Nephron progenitor cell (in vitro differentiated cells): ENCODE results near the gene POU2F2.

Experiments used
- DNase-seq: peaks from one replicate; pipeline ENCODE4 v3.0.0; 2021
- H3K27ac Mint-ChIP-seq: 2 replicates; pipeline ENCODE4 v1.8.0; 2021; ENCODE audit warnings: mild to moderate bottlenecking, moderate library complexity, mixed read lengths
- H3K27me3 Mint-ChIP-seq: 2 replicates; pipeline ENCODE4 v1.8.0; 2021; ENCODE audit warnings: mild to moderate bottlenecking, low read depth, mixed read lengths; ENCODE audit not compliant: poor library complexity
- H3K36me3 Mint-ChIP-seq: 2 replicates; pipeline ENCODE4 v1.8.0; 2021; ENCODE audit warnings: low read depth, mixed read lengths
- H3K4me1 Mint-ChIP-seq: 2 replicates; pipeline ENCODE4 v1.8.0; 2021; ENCODE audit warnings: mixed read lengths
- H3K4me3 Mint-ChIP-seq: 2 replicates; pipeline ENCODE4 v1.8.0; 2021; ENCODE audit warnings: mild to moderate bottlenecking, moderate library complexity, mixed read lengths
- H3K9me3 Mint-ChIP-seq: 2 replicates; pipeline ENCODE4 v1.8.0; 2021; ENCODE audit warnings: mild to moderate bottlenecking, moderate library complexity, mixed read lengths
- TF ChIP-seq, protein P1 (sequence below): fragments of 200-600 bp; sonication (generic); IDR thresholded peaks from 2 replicates; pipeline ENCODE4 v1.5.0; 2021; ENCODE audit warnings: antibody characterized with exemption

POU2F2 gene

DNA sequence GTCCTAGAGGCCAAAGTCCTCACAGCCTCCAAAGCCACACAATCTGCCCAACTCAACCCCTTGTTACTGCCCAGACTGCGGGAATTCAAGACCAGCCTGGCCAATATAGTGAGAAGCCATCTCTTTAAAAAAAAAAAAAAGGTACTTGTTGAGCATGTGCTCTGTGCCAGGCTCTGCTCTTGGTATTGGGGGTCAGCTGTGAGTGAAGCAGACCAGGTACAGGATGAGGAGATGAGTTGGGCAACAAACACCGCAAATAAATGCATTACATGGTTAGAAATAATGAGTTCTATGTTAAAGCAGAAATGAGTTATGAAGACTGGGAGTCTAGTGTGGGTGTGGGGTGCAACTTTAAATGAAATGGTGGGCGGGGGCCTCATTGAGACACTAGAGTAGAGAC lies 72.1 kb downstream of the POU2F2 start:
- Mint-ChIP-seq H3K9me3 (no peaks in the 10 kb centered on the region), H3K36me3 (peaks cover 13% of the 10 kb centered on the region), H3K4me1 (peaks cover 11% of the 10 kb centered on the region), H3K27me3 (peaks cover 4% of the 10 kb centered on the region), H3K27ac (no peak overlapping the region), H3K4me3 (no peak overlapping the region)
- TF ChIP-seq, protein P1, sequence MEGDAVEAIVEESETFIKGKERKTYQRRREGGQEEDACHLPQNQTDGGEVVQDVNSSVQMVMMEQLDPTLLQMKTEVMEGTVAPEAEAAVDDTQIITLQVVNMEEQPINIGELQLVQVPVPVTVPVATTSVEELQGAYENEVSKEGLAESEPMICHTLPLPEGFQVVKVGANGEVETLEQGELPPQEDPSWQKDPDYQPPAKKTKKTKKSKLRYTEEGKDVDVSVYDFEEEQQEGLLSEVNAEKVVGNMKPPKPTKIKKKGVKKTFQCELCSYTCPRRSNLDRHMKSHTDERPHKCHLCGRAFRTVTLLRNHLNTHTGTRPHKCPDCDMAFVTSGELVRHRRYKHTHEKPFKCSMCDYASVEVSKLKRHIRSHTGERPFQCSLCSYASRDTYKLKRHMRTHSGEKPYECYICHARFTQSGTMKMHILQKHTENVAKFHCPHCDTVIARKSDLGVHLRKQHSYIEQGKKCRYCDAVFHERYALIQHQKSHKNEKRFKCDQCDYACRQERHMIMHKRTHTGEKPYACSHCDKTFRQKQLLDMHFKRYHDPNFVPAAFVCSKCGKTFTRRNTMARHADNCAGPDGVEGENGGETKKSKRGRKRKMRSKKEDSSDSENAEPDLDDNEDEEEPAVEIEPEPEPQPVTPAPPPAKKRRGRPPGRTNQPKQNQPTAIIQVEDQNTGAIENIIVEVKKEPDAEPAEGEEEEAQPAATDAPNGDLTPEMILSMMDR, result no peak
- DNase-seq, result no peak

DNA sequence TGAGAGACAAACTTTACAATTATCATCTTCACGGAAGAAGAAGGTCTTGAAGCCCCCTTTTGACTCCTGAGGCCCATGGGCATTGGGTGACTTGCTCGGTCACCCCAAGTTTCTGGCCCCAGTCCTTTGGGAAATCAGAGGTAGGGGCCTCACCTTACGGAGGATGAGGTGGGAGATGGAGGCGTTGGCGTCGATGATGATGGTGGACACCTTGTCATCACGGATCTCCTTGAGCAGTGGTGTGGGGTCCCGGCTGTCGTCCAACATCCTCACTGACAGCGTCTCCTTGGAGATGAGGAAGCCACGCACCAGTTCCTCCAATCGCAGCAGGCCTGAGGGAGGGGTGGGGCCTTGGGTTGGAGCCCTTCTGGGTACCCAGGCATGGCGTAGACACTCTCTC lies 73.0 kb downstream of the POU2F2 start:
- H3K27me3 Mint-ChIP-seq, result peaks cover 4% of the 10 kb centered on the region
- peaks cover 10% of the 10 kb centered on the region for H3K4me1 Mint-ChIP-seq
- no peak overlapping the region for H3K27ac Mint-ChIP-seq
- TF ChIP-seq, protein P1, result no peak
- peaks cover 13% of the 10 kb centered on the region for H3K36me3 Mint-ChIP-seq
- no peak for DNase-seq
- H3K9me3 Mint-ChIP-seq, result no peaks in the 10 kb centered on the region
- no peak overlapping the region for H3K4me3 Mint-ChIP-seq

DNA sequence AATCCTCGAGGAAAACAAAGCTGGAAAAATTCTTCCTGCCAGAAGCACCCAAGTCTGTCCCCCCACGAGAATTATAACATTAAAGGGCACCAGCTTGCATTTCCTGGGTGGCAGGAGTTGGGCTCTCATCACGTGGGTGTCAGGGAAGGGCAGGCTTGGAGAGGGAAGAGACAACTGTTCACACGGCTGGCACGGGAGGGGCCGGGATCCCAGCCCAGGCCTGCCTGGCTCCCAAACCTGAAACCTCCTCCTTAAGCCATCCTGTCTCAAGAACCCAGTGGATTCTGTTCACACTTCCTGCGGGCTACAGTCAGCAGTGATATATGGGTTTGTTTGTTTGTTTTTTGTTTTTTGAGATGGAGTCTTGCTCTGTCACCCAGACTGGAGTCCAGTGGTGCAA lies 74.4 kb downstream of the POU2F2 start:
- Mint-ChIP-seq H3K4me1 (peaks cover 12% of the 10 kb centered on the region), H3K27me3 (peaks cover 4% of the 10 kb centered on the region), H3K27ac (no peak overlapping the region), H3K9me3 (no peaks in the 10 kb centered on the region), H3K36me3 (peaks cover 13% of the 10 kb centered on the region), H3K4me3 (no peak overlapping the region)
- DNase-seq, result no peak
- TF ChIP-seq, protein P1, result no peak

DNA sequence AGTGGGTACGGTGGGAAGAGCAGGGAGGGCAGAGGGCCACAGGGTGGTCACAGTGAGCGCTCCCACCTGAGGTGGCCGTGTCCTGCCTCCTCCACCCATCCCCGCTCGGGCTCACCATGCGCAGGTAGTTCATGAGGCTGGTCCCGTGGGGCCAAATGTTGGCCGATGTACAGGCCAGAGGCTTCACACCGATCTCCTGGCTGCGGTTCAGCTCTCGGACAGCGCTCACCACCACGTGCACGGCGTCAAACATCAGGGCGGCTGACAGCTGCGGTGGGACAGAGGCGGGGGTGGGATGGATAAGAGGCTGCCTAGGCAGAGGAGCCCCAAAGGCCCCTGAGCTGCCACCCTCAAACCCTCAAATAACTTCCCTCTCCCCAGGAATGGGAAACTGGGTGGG lies 78.0 kb downstream of the POU2F2 start:
- TF ChIP-seq, protein P1, result no peak
- Mint-ChIP-seq H3K9me3 (no peaks in the 10 kb centered on the region), H3K4me1 (peaks cover 35% of the 10 kb centered on the region), H3K27me3 (no peaks in the 10 kb centered on the region), H3K4me3 (no peak overlapping the region), H3K27ac (no peak overlapping the region), H3K36me3 (peaks cover 13% of the 10 kb centered on the region)
- no peak for DNase-seq

DNA sequence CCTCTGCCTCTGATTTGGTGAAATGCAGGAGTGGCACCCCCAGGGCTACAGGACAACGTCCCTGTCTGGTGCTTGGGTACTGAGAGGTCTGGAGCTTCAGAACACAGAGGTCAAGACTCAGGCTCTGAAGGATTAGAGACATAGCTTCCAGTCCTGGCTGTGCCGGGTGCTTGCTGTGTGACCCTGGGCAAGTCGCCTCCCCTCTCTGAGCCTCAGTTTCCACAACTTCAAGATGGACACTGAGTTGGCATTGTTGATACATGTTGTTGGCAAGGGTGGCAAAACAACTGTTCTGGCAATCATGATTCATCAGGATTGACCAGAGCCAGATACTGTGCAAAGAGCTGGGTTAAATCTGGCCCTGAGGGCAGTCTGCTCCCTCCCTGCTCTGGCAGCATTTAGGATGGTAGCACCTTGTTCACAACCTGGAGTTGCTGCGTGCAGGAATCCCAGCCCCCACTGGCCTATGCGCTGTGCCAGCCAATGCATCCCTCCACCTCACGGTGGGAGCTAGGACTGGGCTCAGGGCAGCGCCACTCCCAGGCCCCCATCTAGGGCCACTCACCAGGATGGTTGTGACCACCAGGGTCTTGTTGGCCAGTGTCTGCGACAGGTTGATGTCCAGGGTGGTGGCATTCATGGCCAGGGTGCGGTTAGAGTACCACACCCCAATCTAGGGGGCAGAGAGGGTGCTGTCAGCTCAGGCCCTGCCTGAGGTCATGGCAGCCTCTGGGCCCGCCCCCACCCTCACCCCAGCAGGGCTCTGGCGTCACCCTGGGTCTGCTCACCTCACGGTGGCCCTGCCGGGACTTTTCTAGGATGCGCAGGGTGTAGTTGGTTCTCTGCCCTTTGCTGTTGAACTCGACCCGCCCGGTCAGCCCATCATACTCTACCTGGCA lies 79.0 kb downstream of the POU2F2 start:
- no peak overlapping the region for H3K27ac Mint-ChIP-seq

More for the DNA sequence above, 79.0 kb downstream of the POU2F2 start:
- DNase-seq, result no peak
- H3K4me3 Mint-ChIP-seq, result no peak overlapping the region
- TF ChIP-seq, protein P1, result no peak
- H3K4me1 Mint-ChIP-seq, result peaks cover 32% of the 10 kb centered on the region
- H3K27me3 Mint-ChIP-seq, result no peaks in the 10 kb centered on the region
- H3K9me3 Mint-ChIP-seq, result no peaks in the 10 kb centered on the region
- H3K36me3 Mint-ChIP-seq, result peaks cover 8% of the 10 kb centered on the region
